CD4-positive, alpha-beta T cell treated with Interleukin-2 at 100 ng/mL for 4 hours (primary cell): ENCODE results near the gene SIGLEC12.
"Not testable (repeated sequence)": the region's sequence is repeated elsewhere in the genome, so short reads cannot be mapped to it uniquely, and the experiment has no call there.

Source experiments
- DNase-seq: peaks from one replicate; pipeline ENCODE4 v3.0.0-alpha.2; 2020; ENCODE audit warnings: low spot score

SIGLEC12 gene

GRCh38 chr19:51457351-51458013, 44.1 kb downstream of the SIGLEC12 start:
- DNase-seq = no peak

GRCh38 chr19:51456541-51457290, 44.9 kb downstream of the SIGLEC12 start:
- DNase-seq = no peak

- DNase-seq = no peak
These were observed 50.8 kb downstream of the SIGLEC12 start for GRCh38 chr19:51450730-51451307.

- DNase-seq = peak; percentile 3
These were observed 53.1 kb downstream of the SIGLEC12 start for GRCh38 chr19:51448411-51449016.

- no peak for DNase-seq
These were observed 53.6 kb downstream of the SIGLEC12 start for GRCh38 chr19:51448011-51448410.

GRCh38 chr19:51447510-51447909, 54.1 kb downstream of the SIGLEC12 start:
- not testable (repeated sequence) for DNase-seq

GRCh38 chr19:51441410-51442390, 59.9 kb downstream of the SIGLEC12 start:
- peak; percentile 88 for DNase-seq
